ENCODE results near the gene YEATS2.
"Not testable (repeated sequence)": the region's sequence is repeated elsewhere in the genome, so short reads cannot be mapped to it uniquely, and the experiment has no call there.

The YEATS2 gene

DNA sequence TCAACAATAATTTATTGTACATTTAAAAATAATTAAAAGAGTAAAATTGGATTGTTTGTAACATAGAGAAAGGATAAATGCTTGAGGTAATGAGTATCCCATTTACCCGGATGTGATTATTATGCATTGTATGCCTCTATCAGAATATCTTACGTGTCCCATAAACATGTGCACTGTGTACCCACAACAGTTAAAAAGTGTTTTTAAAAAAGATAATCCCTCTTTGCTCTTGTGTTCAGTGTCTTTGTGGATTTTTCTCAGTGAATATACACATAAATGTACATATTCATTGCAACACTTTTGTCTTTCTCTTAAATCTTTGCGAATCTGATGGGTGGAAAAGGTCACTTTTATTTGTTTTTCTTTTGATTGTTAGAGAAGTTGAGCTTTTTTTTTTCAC, 20.4 kb downstream of the YEATS2 start:
- DNase-seq = no peak

DNA sequence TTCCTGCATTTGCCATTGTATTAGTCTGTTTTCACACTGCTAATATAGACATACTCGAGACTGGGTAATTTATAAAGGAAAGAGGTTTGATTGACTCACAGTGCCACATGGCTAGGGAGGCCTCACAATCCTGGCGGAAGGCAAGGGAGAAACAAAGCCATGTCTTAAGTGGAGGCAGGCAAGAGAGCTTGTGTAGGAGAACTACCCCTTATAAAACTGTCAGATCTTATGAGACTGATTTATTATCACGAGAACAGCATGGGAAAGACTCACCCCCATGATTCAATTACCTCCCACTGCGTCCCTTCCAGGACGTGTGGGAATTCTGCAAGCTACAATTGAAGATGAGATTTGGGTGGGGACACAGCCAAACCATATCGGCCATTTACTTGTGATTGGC, 27.8 kb downstream of the YEATS2 start:
- DNase-seq = no peak

DNA sequence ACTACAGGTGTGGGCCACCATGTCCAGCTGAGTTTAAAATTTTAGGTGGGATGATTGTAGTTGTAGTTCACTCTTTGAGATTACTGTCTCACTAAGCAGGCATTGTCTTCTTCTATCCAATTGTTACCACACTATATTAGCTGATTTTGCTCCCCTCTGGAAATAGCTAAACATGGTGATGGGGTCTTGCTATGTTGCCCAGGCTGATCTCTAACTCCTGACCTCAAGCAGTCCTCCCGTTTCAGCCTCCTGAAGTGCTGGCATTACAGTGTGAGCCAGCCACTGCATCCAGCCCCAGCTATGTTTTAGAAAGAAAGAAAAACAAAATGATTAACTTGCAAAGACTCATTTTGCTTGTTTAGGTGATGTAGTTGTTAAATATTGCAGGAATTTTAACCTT, 30.6 kb downstream of the YEATS2 start:
- DNase-seq = no peak

DNA sequence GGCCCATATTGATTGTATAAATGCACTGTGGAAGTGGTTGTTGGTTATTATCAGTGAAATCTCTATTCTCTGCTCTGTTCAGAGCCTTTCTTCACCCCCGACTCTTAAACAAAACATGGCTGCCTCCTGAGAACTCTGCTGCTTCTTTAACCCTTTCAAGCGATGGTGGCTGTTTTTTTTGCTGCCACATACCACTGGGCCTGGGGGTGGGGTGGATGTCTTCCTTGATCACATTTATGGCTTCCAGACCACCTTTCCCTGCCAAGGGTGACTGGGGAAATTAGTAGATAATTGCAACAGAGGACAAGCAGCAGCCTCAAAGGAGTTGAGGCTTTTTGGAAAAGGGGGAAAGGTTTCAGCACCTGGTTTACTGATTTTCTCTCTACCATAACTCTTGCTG, 32.8 kb downstream of the YEATS2 start:
- no peak for DNase-seq

GRCh38 chr3:183731611-183732010, 34.0 kb downstream of the YEATS2 start:
- no peak for DNase-seq

- no peak for DNase-seq
Observed at GRCh38 chr3:183733553-183733952, 36.0 kb downstream of the YEATS2 start.

GRCh38 chr3:183734750-183735494, 37.3 kb downstream of the YEATS2 start:
- DNase-seq = no peak

DNA sequence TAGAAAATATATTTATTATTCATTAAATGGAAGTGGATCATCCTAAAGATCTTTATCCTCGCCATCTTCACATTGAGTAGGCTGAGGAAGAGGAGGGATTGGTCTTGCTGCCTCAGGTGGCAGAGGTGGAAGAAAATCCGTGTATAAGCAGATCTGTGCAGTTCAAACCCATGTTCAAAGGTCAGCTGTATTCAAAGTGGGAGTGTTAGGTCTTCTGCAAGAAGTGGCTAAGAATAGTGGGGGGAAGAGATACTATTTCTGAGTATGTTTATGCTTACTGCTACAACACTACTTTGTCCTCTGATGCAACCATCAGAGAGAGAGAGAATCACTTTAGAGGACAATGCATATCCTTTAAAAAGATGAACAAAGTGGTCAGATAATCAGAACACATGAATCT, 39.5 kb downstream of the YEATS2 start:
- no peak for DNase-seq

DNA sequence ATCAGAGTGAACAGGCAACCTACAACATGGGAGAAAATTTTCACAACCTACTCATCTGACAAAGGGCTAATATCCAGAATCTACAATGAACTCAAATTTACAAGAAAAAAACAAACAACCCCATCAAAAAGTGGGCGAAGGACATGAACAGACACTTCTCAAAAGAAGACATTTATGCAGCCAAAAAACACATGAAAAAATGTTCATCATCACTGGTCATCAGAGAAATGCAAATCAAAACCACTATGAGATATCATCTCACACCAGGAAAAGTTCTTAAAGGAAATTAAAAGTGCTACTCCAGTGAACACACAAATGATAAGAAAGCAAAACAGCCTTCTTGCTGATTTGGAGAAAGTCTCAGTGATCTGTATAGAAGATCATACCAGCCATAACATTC, 42.6 kb downstream of the YEATS2 start:
- DNase-seq = not testable (repeated sequence)

GRCh38 chr3:183743231-183743630, 45.6 kb downstream of the YEATS2 start:
- no peak for DNase-seq

- DNase-seq = no peak
Observed at GRCh38 chr3:183745300-183746098, 47.9 kb downstream of the YEATS2 start.

DNA sequence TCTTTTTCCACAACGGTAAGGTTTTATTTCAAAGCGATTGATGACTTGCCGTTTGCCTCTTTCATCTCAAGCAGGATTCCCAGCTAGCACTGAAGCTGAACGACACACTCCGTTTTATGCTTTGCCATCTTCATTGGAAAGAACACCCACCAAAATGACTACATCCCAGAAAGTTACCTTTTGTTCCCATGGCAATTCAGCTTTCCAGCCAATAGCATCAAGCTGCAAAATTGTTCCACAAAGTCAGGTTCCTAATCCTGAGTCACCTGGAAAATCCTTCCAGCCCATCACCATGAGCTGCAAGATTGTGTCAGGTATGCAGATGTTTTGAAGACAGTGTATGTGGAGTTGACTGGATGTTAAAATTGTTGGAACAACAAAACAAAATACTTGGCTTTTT, 56.5 kb downstream of the YEATS2 start:
- no peak for DNase-seq

DNA sequence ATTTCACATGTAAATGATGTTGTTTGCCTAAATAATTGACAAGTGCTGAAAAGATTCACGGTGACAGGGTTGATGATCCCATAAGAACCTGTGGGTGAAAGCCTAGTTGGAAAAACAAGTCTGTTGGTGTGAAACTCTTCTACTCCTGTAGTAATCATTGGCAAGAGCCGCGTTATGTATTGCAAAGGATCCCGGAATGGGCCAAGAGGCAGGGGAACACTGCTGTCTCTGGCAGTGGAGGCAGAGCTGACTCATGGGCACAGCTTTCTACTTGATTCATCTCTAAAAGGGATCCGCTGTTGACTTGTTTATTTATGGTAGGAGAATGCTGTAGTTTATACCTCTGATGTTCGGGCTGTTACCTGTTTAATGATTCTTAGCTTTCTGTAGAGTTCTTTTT, 64.7 kb downstream of the YEATS2 start:
- DNase-seq = no peak

- DNase-seq = no peak
Observed at GRCh38 chr3:183764847-183765731, 67.5 kb downstream of the YEATS2 start.

GRCh38 chr3:183766107-183766506, 68.5 kb downstream of the YEATS2 start:
- DNase-seq = no peak

DNA sequence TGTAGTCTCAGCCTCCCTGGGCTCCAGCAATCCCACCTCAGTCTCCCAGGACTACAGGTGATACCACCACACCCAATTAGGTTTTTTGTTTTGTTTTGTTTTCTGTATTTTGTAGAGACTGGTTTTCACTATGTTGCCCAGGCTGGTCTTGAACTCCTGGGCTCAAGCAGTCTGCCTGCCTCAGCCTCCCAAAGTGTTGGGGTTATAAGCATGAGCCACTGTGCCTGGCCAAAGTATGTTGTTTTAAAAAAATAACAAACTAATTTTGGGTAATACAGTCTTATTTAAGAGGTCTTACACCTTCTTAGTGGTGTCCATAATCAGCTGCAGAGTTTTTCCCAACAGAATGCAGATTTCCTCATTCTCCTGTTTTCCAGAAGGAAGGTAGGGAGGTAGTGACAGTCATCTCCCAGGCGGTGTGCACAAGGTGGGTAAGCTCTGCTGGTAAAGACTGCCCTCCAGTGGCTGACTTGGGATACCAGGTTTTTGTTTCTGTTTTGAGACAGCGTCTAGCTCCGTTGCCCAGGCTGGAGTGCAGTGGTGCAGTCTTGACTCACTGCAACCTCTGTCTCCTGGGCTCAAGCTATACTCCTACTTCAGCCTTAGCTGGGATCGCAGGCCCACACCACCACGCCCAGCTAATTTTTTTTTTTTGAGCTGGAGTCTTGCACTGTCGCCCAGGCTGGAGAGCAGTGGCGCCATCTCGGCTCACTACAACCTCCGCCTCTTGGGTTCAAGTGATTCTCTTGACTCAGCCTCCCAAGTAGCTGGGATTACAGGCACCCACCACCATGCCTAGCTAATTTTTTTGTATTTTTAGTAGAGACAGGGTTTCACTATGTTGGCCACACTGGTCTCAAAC, 69.4 kb downstream of the YEATS2 start:
- peak; percentile 39 for DNase-seq

DNA sequence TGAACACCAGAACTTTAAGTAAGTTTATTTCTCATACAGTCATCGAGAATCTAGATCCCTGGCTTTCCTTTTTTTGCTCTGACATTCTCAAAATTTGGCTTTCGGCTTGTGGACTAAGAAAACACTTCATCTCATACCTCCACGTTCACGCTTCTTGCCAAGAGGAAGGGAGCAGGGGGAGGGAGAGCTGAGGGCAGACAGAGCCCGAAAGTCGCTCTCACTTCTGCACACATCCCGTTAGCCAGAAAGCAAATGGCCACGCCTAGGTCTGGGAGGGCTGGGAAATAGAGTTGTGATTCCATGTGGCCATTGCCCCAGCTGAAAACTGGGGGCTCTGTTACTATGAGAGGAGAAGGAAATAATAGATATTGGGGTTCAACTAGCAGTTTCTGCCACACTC, 70.5 kb downstream of the YEATS2 start:
- DNase-seq = no peak

DNA sequence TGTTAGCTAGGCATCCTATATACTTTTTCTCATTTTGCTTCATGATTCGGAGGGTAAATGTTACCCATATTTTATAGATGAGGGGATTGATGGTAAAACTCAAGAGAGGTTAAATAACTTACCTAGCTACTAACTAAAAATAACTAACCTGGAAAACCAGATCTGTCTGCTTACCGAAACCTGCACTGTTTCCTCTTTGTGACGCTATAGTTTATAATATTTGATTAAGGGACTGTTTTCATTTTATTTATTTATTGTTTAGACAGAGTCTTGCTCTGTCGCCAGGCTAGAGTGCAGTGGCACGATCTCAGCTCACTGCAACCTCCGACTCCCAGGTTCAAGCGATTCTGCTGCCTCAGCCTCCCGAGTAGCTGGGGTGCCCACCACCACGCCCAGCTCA, 71.9 kb downstream of the YEATS2 start:
- DNase-seq = no peak

DNA sequence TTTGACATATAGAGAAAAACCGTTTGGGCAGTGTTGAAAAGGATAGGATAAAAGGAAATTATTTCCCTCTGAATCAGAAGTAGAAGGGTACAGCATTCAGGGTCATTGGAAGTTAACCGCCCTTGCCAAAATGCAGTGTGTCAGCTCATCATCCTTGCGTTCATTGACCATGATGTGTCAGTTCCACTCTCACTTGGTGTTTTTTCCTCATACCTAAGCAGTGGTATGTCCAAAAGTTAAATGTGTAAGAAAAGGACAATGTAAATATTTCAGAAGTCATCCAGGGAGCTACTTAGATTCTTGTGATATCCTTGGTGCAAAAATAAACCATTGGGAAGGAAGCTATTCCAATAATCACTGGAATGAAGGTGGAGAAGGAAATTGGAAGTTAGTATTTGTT, 77.0 kb downstream of the YEATS2 start:
- DNase-seq = no peak

DNA sequence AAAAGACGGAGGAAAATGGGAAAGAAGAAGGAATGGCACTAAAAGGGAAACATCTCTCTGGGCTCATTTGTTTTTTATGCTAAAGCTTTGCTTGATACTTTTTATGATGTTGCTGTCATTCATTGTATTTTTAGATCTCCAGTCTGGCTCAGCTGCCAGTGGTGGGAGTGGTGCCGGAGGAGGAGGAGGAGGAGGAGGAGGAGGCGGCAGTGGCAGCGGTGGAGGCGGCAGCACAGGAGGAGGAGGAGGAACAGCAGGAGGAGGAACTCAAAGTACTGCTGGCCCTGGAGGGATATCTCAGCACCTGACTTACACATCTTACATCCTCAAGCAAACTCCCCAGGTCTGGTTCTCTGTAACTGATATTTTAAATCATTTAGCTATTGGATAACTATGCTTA, 78.2 kb downstream of the YEATS2 start:
- DNase-seq = no peak

GRCh38 chr3:183776451-183776850, 78.9 kb downstream of the YEATS2 start:
- DNase-seq = not testable (repeated sequence)

GRCh38 chr3:183777016-183777618, 79.5 kb downstream of the YEATS2 start:
- no peak for DNase-seq
